Mammary epithelial cell (primary cell): ENCODE data around the gene TBL2.
"Not testable (repeated sequence)": the region's sequence is repeated elsewhere in the genome, so short reads cannot be mapped to it uniquely, and the experiment has no call there.

ENCODE experiments used
- CTCF ChIP-seq, 2 donors: IDR thresholded peaks in 1 of 2; conservative IDR thresholded peaks in 1 of 2; 2 replicates each; pipeline ENCODE4 v1.5.1; 2011 to 2012; ENCODE audit warnings: inconsistent platforms in 2 of 2, low read length in 2 of 2, mild to moderate bottlenecking in 2 of 2, control low read depth in 1 of 2, low read depth in 1 of 2; ENCODE audit not compliant: insufficient read depth in 1 of 2; ENCODE audit errors: extremely low read depth in 1 of 2
- EZH2 ChIP-seq: IDR thresholded peaks from 2 replicates; pipeline ENCODE4 v1.6.1; 2012; ENCODE audit warnings: low read length, inconsistent platforms, borderline replicate concordance

GRCh38 chr7:73614937-73615336, 36.6 kb upstream of the TBL2 start:
- not testable (repeated sequence) for TF ChIP-seq CTCF (conservative IDR thresholded peaks at IDR 0.05 in 1 of 2, IDR thresholded peaks at IDR 0.05 in 1 of 2; ENCODE audit: extremely low read depth in 1 of 2, insufficient read depth in 1 of 2, low read depth in 1 of 2, low read length in 2 of 2); EZH2
